Breast epithelium (tissue), 4 donors: ENCODE results near the gene NDOR1. TPM values are rescaled to one million over a fixed set of nuclear protein-coding genes. Genes with fewer than 3 reads are reported as not detected.

Source experiments
- DNase-seq, 2 donors: peaks; one replicate each; pipeline ENCODE4 v3.0.0-alpha.2; 2019; ENCODE audit warnings: low spot score in 2 of 2
- H3K27ac ChIP-seq, 2 donors: fragments of 200-600 bp; sonication (generic) in 1 of 2; one replicate each; pipeline ENCODE4 v1.5.1; 2016 to 2019; ENCODE audit warnings: mild to moderate bottlenecking in 1 of 2
- H3K27me3 ChIP-seq, 2 donors: fragments of 200-600 bp; sonication (generic) in 1 of 2; one replicate each; pipeline versions ENCODE4 v1.5.1 to v1.6.0; 2017 to 2019; ENCODE audit warnings: control low read depth in 1 of 2, mild to moderate bottlenecking in 1 of 2
- H3K36me3 ChIP-seq: fragments of 200-600 bp; one replicate; pipeline ENCODE4 v1.5.1; 2019
- H3K4me1 ChIP-seq, 2 donors: fragments of 200-600 bp; sonication (generic); one replicate each; pipeline ENCODE4 v1.5.1; 2016 to 2019; ENCODE audit warnings: control low read depth in 1 of 2
- H3K4me3 ChIP-seq, 3 donors: fragments of 200-600 bp; sonication (generic); 1 replicate in 2 of 3; 2 replicates in 1 of 3; pipeline ENCODE4 v1.5.1; 2016 to 2019; ENCODE audit warnings: mild to moderate bottlenecking in 3 of 3, moderate library complexity in 2 of 3
- H3K9me3 ChIP-seq, 2 donors: fragments of 200-600 bp; sonication (generic) in 1 of 2; one replicate each; pipeline ENCODE4 v1.5.1; 2016 to 2019; ENCODE audit warnings: control low read depth in 1 of 2
- CTCF ChIP-seq, 3 donors: fragments of 450-650 bp; IDR thresholded peaks; one replicate each; pipeline ENCODE4 v1.5.1; 2016 to 2017; ENCODE audit warnings: antibody characterized with exemption in 3 of 3, mild to moderate bottlenecking in 3 of 3, moderate library complexity in 3 of 3
- POLR2A ChIP-seq: fragments of 450-650 bp; IDR thresholded peaks from one replicate; pipeline ENCODE4 v1.6.1; 2016; ENCODE audit warnings: antibody characterized with exemption, mild to moderate bottlenecking, moderate library complexity
- POLR2AphosphoS5 ChIP-seq, 3 donors: sonication (generic); formaldehyde crosslinking; IDR thresholded peaks; one replicate each; pipeline ENCODE4 v1.6.1; 2017; ENCODE audit warnings: antibody characterized with exemption in 3 of 3
- intact Hi-C: fragments of 100-400 bp; cut with DNase I; formaldehyde crosslinking; loops from one replicate; pipeline ENCODE4 v1.15.1; 2023; ENCODE audit warnings: low total_unique reads
- total RNA-seq, 3 donors: library from RNA; depleted of rRNA; stranded (reverse); fragments of >200 nt; gene quantifications; one replicate each; pipeline ENCODE4 v1.1.0, GENCODE V29; 2016

NDOR1 gene
- total RNA-seq, 3 donors from 2014 or later, result 4.6 to 9.5 (median 7.2) TPM

GRCh38 chr9:137228968-137229896, 23.7 kb downstream of the NDOR1 start:
- no peak for DNase-seq
- H3K36me3 ChIP-seq, result no peaks in the 10 kb centered on the region
- H3K4me3 ChIP-seq, result no peak overlapping the region
- intact Hi-C loops, result loop anchor here (5.0 kb wide), 1 partner anchor 97 kb away; no protein-coding TSS in a partner anchor
- H3K9me3 ChIP-seq, result no peaks in the 10 kb centered on the region
- H3K4me1 ChIP-seq, result peaks cover under 1 to 7% of the 10 kb centered on the region in 2 donors
- no peak overlapping the region for H3K27ac ChIP-seq
- TF ChIP-seq POLR2AphosphoS5 (IDR thresholded peaks at IDR 0.05) (no peak), POLR2A (no peak), CTCF (IDR thresholded peaks at IDR 0.05) (no peak)
- H3K27me3 ChIP-seq, result peaks cover 16 to 63% of the 10 kb centered on the region in 2 donors

GRCh38 chr9:137229903-137230704, 24.6 kb downstream of the NDOR1 start:
- intact Hi-C loops, result loop anchor here (5.0 to 10.0 kb wide), 2 partner anchors 98 to 115 kb away; partner anchors contain the start of gene DPP7
- no peaks in the 10 kb centered on the region for H3K9me3 ChIP-seq
- peaks cover 0 to 7% of the 10 kb centered on the region in 2 donors for H3K4me1 ChIP-seq
- TF ChIP-seq CTCF (IDR thresholded peaks at IDR 0.05) (no peak), POLR2A (no peak), POLR2AphosphoS5 (IDR thresholded peaks at IDR 0.05) (no peak)
- H3K27me3 ChIP-seq, result peaks cover 24 to 71% of the 10 kb centered on the region in 2 donors
- no peak overlapping the region for H3K27ac ChIP-seq
- H3K36me3 ChIP-seq, result no peaks in the 10 kb centered on the region
- DNase-seq, result no peak
- H3K4me3 ChIP-seq, result no peak overlapping the region

- Histone ChIP-seq H3K27me3 (peaks cover 27 to 79% of the 10 kb centered on the region in 2 donors), H3K9me3 (no peaks in the 10 kb centered on the region), H3K36me3 (no peaks in the 10 kb centered on the region), H3K4me1 (peaks cover 0 to 7% of the 10 kb centered on the region in 2 donors), H3K27ac (no peak within 1 kb of the TSS), H3K4me3 (no peak within 1 kb of the TSS)
- TF ChIP-seq POLR2A (no peak), POLR2AphosphoS5 (IDR thresholded peaks at IDR 0.05) (no peak), CTCF (IDR thresholded peaks at IDR 0.05) (no peak)
- intact Hi-C loops, result loop anchor here (10.0 kb wide), 1 partner anchor 116 kb away; the partner anchor contains the start of gene DPP7
- no peak for DNase-seq
Observed at GRCh38 chr9:137230705-137231371, 25.3 kb downstream of the NDOR1 start, which contains the start of gene SLC34A3. SLC34A3 (plus strand) TSS chr9:137230901; CDS start chr9:137231703, 802 bp downstream.

DNA sequence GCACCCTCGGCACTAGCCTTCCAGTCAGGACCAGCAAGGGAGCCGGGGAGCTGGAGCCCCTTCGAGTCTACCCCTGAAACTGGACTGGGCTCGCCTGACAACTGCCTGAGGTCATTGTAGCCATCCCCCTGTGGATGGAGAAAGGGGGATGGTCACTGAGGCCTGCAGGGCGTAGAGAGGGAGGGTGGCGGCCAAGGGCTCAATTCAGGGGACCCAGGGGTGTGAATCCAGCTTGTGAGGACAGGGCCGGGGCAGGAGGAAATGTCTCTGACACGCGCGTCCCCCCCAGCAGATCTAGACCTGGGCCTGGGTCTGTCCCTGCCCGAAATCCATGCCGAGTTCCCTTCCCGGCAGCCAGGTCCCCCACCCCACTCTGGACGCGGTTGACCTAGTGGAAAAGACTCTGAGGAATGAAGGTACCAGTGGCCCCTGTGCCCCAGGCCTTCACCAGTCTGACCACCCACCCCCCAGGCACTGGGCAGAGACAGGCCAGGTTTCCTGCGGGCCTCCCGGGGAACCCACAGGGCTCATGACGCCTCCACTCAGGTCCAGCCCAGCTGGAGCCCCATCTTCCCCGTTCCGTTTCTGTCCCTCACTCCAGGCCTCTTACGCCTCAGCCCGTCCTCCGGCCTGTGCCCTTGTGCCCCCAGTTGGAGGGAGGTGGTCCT, 26.0 kb downstream of the NDOR1 start:
- DNase-seq, result no peak
- no peaks in the 10 kb centered on the region for H3K36me3 ChIP-seq
- intact Hi-C loops, result loop anchor here (10.0 kb wide), 1 partner anchor 117 kb away; the partner anchor contains the start of gene DPP7
- TF ChIP-seq POLR2A, result no peak
- no peak for TF ChIP-seq POLR2AphosphoS5 (IDR thresholded peaks at IDR 0.05)
- H3K27ac ChIP-seq, result no peak overlapping the region
- H3K4me1 ChIP-seq, result peaks cover 0 to 10% of the 10 kb centered on the region in 2 donors
- H3K9me3 ChIP-seq, result no peaks in the 10 kb centered on the region
- peaks cover 27 to 80% of the 10 kb centered on the region in 2 donors for H3K27me3 ChIP-seq
- no peak overlapping the region for H3K4me3 ChIP-seq
